ENCODE results near the gene SEC16A.
"Not testable (repeated sequence)": the region's sequence is repeated elsewhere in the genome, so short reads cannot be mapped to it uniquely, and the experiment has no call there.

GRCh38 chr9:136407061-136407460, 75.8 kb downstream of the SEC16A start:
- TF ChIP-seq EZH2 (IDR thresholded peaks at IDR 0.05); POLR2AphosphoS5 (IDR thresholded peaks at IDR 0.05; ENCODE audit: borderline replicate concordance, low read depth, low read length); FOXP2 (optimal IDR thresholded peaks at IDR 0.05; ENCODE audit: control extremely low read depth, extremely low read length, insufficient read depth): not testable (repeated sequence)

Data from SK-N-MC (cell line).